GM12892 (cell line): ENCODE data around the gene SLC35B4.

Source experiments
- POLR2A ChIP-seq: IDR thresholded peaks from 2 replicates; pipeline ENCODE4 v1.6.1; 2011; ENCODE audit warnings: low read depth, low read length, control low read depth
- POLR2AphosphoS5 ChIP-seq: IDR thresholded peaks from 2 replicates; pipeline ENCODE4 v1.6.1; 2011; ENCODE audit warnings: low read depth, low read length, control low read depth
- TAF1 ChIP-seq: IDR thresholded peaks from 2 replicates; pipeline ENCODE4 v1.6.1; 2011; ENCODE audit warnings: low read depth, mild to moderate bottlenecking, control low read depth, low read length, borderline replicate concordance

DNA sequence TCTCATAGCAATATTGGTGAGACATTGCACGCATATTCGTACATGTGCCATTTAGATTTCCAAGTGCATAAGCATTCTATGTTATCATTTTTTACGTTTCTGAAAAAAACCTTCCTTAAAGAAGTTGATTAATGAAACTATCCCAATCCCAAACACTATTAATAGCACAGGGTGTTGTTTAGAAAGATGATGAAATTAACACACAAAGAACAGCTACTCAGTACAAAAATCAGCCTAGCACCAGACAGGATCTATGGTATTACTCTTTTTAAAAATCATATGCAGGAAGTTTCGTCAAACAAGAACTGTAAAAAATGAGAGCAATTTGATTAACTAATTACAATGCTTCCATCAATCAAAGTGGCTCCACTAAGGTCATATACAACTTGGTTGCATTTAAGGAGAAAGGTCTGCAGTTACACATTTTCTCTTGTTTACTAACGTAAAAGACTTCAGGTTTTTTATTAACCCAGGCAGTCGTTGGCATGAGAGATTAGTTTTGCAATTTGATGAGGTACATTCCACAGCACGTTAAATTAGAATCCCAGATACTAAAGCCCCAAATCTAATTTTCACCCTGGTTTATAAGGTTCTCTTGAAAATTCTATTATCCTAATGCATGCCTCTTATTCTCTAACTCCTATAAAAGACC, 38.1 kb downstream of the SLC35B4 start:
- TF ChIP-seq TAF1: no peak
- TF ChIP-seq POLR2AphosphoS5: no peak
- no peak for TF ChIP-seq POLR2A
